HUES48 (cell line): ENCODE data around the gene KRT17.

Experiments used
- H3K27ac ChIP-seq: one replicate; pipeline ENCODE4 v1.7.0; 2013; ENCODE audit warnings: low read depth, low read length, inconsistent platforms
- H3K27me3 ChIP-seq: 2 replicates; pipeline ENCODE4 v1.6.1; 2013; ENCODE audit warnings: mild to moderate bottlenecking, low read length; ENCODE audit not compliant: control insufficient read depth, insufficient read depth
- H3K36me3 ChIP-seq: 2 replicates; pipeline ENCODE4 v1.6.1; 2013; ENCODE audit warnings: low read length; ENCODE audit not compliant: control insufficient read depth, insufficient read depth
- H3K4me1 ChIP-seq: 2 replicates; pipeline ENCODE4 v1.6.1; 2013; ENCODE audit warnings: mild to moderate bottlenecking, low read length; ENCODE audit not compliant: control insufficient read depth, insufficient read depth
- H3K4me3 ChIP-seq: 2 replicates; pipeline ENCODE4 v1.5.1; 2013; ENCODE audit warnings: mild to moderate bottlenecking, low read depth, low read length
- H3K9ac ChIP-seq: 2 replicates; pipeline ENCODE4 v1.6.1; 2013; ENCODE audit warnings: mild to moderate bottlenecking, low read depth, low read length, moderate library complexity
- H3K9me3 ChIP-seq: 2 replicates; pipeline ENCODE4 v1.6.1; 2013; ENCODE audit warnings: low read length; ENCODE audit not compliant: control insufficient read depth, insufficient read depth

KRT17 gene

DNA sequence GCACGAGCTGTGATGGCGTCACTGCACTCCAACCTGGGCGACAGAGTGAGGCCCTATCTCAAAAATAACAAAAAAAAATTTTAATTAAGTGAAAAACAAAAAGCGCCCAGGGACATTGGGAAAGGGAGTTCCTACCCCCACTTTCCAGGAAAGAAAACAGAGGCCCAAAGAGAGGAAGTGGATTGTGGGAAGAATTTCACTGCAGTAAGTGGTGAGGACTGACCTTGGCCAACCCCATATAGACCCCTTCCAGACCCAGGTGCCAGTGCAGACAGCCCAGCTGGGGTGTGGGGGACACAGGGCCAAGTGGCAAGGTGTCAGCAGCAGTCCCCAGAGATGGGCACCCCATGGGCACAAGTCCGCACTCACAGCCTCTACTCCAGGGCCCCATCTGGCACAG is 29.0 kb upstream of the KRT17 start:
- H3K4me1 ChIP-seq, result peaks cover 11% of the 10 kb centered on the region; the same call in 1 of the 2 replicates
- no peak overlapping the region for H3K27ac ChIP-seq
- no peaks in the 10 kb centered on the region for H3K36me3 ChIP-seq
- no peak overlapping the region for H3K9ac ChIP-seq
- no peaks in the 10 kb centered on the region for H3K27me3 ChIP-seq
- H3K4me3 ChIP-seq, result no peak overlapping the region
- H3K9me3 ChIP-seq, result no peaks in the 10 kb centered on the region

DNA sequence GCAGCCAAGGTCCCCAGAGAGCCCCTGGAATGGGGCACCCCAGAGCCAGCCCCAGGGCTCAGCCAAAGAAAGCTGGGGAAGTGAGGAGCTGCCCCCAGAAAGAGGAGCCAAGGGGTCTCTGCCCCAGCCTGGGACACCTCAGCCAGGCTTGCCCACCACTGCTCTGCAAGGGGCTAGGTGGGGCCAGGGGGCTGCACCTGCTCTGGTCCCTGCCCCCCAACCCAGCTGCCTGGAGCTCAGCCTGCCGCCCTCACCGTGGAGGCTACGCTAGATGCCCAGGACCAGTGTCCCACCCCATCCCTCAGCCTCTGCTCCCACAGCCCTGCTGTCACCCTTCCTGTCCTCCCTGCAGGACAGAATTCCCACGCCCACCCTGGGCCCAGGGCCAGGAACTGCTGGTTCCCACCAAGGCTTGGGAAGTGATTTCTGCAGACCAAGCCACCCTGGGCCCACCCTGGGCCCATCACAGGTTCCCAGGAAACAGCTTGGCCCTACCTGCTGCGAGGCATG is 28.1 kb upstream of the KRT17 start:
- Histone ChIP-seq H3K27ac (no peak overlapping the region), H3K9me3 (no peaks in the 10 kb centered on the region), H3K36me3 (no peaks in the 10 kb centered on the region), H3K4me1 (peaks cover 14% of the 10 kb centered on the region; the same call in 1 of the 2 replicates), H3K4me3 (no peak overlapping the region), H3K9ac (no peak overlapping the region), H3K27me3 (no peaks in the 10 kb centered on the region)

DNA sequence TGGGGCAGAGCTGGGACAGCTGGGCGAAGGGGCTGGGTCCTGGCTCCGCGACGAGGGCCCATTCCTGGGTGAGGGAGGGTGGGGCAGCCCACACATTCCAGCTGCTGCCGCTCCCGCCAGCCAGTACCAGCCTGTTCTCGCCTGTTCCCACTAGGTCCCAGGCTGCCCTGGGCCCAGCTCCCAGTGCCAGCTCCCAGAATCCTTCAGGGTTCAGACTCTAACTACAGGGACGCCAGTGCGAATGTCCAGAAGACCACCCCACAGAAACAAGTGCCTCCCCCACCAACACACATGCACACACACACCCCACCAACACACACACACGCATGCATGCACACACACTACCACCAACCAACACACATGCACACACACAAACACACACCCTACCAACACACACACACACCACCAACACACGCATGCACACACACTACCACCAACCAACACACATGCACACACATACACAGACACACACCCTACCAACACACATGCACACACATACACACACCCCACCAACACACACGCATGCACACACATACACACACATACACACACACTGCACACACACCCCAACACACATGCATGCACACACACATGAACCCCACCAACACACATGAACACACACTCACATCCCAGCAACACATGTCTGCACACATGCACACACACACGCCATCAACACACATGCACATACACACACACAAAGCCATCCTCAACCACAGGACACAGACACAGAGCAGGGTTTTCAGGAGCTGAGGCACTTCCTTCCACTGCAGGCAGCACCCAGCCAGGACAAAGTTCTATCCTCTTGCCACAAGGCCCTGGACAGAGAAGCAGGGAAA is 27.5 kb upstream of the KRT17 start:
- Histone ChIP-seq H3K4me1 (peaks cover 15% of the 10 kb centered on the region; the same call in 1 of the 2 replicates), H3K4me3 (no peak overlapping the region), H3K9me3 (no peaks in the 10 kb centered on the region), H3K36me3 (no peaks in the 10 kb centered on the region), H3K9ac (no peak overlapping the region), H3K27me3 (no peaks in the 10 kb centered on the region), H3K27ac (no peak overlapping the region)

DNA sequence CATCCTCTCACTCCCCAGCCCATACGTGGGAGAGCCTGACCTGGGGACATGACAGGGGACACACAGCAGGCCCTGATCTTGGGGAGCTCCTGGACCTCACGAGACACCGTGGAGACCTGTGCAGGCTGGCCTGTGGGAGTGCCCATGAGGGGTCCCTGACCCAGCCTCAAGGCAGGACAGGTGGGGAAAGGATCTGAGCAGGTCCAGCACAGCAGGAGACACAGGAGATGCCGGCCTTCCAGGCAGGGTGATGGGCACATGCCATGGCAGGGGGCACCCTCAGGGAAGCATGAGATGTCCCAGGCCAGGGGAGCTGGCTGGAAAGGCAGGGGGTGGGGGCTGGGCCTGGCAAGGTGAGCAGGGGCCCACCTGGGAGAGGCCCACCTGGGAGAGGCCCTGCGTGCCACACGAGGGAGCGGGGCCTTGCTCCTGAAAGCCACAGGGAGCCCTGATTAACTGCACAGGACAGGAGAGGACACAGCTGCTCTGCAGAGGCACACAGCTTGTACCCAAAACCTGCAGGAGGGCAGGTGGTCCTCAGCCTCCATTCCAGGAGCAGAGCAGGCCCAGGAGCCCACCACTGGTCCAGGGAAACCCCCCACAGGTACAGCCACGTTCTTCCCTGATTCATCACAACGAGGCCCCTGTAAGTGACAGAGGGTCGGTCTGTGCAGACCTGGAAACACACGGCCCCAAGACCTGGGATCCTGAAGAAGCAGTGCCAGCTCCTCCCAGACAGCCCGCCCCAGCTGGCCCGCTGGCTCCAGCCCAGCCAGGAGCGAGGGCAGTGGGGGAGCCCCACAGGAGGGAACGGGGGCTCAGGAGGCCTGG is 26.6 kb upstream of the KRT17 start:
- H3K27me3 ChIP-seq, result no peaks in the 10 kb centered on the region
- H3K4me1 ChIP-seq, result peaks cover 14% of the 10 kb centered on the region; the same call in 1 of the 2 replicates
- H3K36me3 ChIP-seq, result no peaks in the 10 kb centered on the region
- no peak overlapping the region for H3K27ac ChIP-seq
- no peak overlapping the region for H3K9ac ChIP-seq
- H3K4me3 ChIP-seq, result no peak overlapping the region
- no peaks in the 10 kb centered on the region for H3K9me3 ChIP-seq

DNA sequence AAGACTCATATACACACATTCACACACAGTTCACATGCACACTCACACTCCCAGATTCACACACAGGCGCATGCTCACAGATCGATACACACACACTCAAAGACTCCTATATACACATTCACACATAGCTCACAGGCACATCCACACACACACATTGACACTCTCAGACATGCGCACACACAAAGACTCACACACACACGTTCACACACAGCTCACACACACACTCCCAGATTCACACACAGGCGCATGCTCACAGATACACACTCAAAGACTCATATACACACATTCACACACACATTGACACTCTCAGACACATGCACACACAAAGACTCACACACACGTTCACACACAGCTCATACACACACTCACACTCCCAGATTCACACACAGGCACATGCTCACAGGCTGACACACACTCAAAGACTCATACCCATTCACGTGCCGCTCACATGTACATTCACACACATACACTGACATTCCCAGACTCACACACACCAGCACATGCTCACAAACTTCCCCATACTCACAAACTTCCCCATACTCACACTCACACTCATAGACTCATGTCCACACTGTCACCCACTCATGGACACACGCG is 25.6 kb upstream of the KRT17 start:
- Histone ChIP-seq H3K27ac (no peak overlapping the region), H3K9ac (no peak overlapping the region), H3K27me3 (no peaks in the 10 kb centered on the region), H3K9me3 (no peaks in the 10 kb centered on the region), H3K36me3 (no peaks in the 10 kb centered on the region), H3K4me3 (no peak overlapping the region), H3K4me1 (0 out of 2 replicates have a peak, but pooled peaks cover 4% of the 10 kb centered on the region)

DNA sequence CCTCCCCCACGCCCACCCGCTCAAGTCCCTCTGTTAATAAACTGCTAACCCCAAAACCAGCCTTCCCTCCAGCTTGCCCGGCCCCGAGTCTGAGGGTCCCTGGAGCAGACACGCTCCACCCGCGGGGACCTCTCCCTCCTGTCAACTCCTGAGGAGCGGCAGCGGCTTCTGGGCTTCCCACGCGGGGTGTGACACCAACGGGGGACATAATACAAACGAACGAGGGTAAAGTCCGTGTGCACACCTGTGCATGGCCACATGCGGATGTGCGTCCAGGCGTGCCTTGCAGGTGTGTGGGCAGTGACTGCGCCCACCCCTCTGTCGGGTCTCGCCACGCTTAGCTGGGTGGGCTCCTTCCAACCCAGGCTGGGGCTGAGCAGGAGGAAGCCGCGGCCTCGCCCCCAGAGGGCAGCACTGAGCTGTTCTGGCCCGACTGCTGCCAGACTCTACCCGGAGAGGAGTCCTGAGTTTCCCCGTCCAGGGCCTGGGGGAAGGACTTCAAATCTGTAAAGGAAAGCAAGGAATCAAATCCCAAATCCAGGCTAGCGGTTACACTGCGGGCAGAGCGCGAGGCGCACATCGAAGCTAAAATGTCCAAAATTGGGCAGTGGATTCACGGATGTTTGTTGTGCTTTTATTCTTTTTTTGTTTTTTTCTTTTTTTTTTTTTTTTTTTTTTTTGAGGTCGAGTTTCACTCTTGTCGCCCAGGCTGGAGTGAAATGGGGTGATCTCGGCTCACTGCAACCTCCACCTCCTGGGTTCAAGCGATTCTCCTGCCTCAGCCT is 24.2 kb upstream of the KRT17 start:
- no peaks in the 10 kb centered on the region for H3K9me3 ChIP-seq
- 0 out of 2 replicates have a peak, but pooled peaks cover 4% of the 10 kb centered on the region for H3K4me1 ChIP-seq
- no peak overlapping the region for H3K9ac ChIP-seq
- no peak overlapping the region for H3K27ac ChIP-seq
- no peaks in the 10 kb centered on the region for H3K27me3 ChIP-seq
- H3K4me3 ChIP-seq, result peak overlapping the region; percentile 64
- H3K36me3 ChIP-seq, result no peaks in the 10 kb centered on the region

DNA sequence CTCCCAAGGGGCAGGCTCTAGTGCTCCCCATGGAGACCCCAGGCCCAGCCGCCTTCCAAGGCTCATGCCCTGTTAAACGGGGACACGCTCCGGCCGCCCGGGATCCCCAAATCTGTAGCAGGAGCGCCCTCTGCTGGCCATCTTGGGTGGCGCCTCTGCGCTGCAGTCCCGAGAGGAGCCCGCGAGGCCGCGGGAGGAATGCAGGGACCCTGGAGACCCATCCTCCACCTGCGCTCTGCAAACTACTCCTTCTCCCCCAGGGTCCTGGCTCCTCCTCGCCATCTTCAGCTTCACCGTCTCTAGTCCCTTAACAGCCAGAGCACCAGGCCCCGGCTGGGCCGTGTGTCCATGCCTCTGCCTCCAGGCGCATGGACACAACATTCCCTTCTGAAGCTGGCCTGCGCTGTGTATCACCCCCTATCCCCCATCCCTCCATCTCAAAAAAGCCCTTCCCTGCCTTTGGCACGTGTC is 23.6 kb upstream of the KRT17 start:
- Histone ChIP-seq H3K4me3 (peak overlapping the region; percentile 64), H3K27ac (no peak overlapping the region), H3K9me3 (no peaks in the 10 kb centered on the region), H3K4me1 (0 out of 2 replicates have a peak, but pooled peaks cover 4% of the 10 kb centered on the region), H3K36me3 (no peaks in the 10 kb centered on the region), H3K9ac (no peak overlapping the region), H3K27me3 (no peaks in the 10 kb centered on the region)

DNA sequence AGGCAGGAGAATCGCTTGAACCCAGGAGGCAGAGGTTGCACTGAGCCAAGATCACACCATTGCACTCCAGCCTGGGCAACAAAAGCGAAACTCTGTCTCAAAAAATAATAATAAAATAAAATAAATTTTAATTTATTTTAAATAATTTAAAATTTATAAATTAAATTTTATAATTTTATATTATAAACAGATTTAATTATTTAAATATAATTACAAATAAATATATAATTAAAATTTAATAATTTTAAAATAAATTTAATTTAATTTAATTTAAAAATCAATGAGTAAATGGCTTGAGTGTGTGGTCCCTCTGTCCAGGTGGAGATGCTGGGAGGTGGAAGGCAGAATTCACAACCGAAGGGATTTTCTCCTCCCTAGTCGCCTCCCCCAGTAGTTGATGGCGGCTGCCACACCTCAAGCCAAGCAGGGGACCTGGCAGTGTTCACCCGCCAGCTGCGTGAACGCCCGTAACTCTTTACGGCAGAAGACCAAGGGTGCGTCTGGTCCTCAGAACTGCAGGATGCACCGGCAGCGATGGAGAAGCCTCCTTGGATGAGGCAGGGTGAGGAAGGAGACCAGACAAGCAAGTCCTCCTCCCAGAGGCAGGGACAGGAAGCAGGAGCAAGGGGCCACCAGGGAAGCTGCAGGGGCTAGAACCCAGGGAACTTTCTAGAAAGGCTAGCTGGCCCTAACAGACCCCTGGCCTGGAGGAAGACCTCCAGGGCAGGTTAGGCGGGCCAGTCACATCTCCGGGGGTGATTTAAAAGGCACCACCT is 22.9 kb upstream of the KRT17 start:
- Histone ChIP-seq H3K27ac (no peak overlapping the region), H3K9me3 (no peaks in the 10 kb centered on the region), H3K4me3 (no peak overlapping the region), H3K4me1 (0 out of 2 replicates have a peak, but pooled peaks cover 4% of the 10 kb centered on the region), H3K36me3 (no peaks in the 10 kb centered on the region), H3K9ac (no peak overlapping the region), H3K27me3 (no peaks in the 10 kb centered on the region)

DNA sequence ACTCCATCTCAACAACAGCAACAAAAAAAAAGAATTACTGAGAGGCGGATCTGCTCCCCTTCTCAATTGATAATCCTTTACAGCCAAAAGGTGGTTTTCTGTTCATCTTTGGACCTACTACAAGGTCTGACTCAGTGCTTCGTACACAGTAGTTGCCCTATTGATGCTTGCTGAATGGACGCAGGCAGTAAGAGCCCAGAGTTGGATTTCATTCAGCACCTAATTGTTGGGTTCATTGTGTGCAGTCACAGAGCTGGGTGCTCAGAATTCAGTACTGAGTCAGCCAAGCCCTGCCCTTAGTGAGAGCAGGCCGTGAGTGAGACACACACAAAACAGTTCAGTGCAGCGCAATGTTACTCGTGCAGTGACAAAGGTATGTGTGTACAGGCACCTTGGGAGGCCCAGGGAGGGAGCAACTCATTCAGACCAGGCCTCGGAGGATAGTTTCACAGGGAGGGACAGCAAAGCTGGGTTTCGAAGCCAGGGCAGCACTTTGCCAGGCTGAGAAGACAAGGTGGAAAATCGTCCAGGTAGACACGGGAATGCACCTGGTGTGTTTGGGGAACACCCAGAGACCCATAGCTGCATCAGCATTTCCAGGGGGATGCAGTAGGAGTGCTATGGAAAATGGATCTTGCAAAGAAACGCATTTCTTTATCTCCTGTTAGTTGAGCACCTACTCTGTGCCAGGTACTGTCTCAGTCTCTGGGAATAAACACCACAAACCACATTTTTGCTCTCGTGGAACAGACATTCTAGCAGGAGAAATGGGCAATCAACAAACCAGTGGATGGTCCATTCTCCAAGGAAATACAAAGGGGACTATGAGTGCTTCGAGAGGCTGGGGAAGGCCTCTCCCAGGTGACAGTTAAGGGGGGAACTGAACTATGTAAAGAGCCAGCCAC is 18.1 kb upstream of the KRT17 start:
- H3K4me3 ChIP-seq, result no peak overlapping the region
- no peaks in the 10 kb centered on the region for H3K27me3 ChIP-seq
- H3K4me1 ChIP-seq, result 0 out of 2 replicates have a peak, but pooled peaks cover 1% of the 10 kb centered on the region

More for the DNA sequence above, 18.1 kb upstream of the KRT17 start:
- Histone ChIP-seq H3K36me3 (no peaks in the 10 kb centered on the region), H3K9me3 (no peaks in the 10 kb centered on the region), H3K9ac (no peak overlapping the region), H3K27ac (no peak overlapping the region)
